Right renal pelvis (tissue), 4 donors: Measurements from ENCODE around the gene ST6GALNAC2. TPM values are rescaled to one million over a fixed set of nuclear protein-coding genes. Genes with fewer than 3 reads are reported as not detected.
A peak's percentile ranks its signal among the peaks of the same experiment; 100 is the strongest.

Experiments
- DNase-seq, 4 donors: peaks; one replicate each; pipeline ENCODE4 v3.0.0-alpha.2; 2013; ENCODE audit warnings: low read depth in 4 of 4, low spot score in 3 of 4, missing footprints in 1 of 4
- polyA plus RNA-seq, 4 donors: library from polyadenylated mRNA; unstranded; fragments of 120-200 nt; gene quantifications; one replicate each; pipeline ENCODE4 v1.2.1, GENCODE V29; 2013; ENCODE audit not compliant: insufficient read length in 4 of 4

ST6GALNAC2 gene
- polyA plus RNA-seq, 4 donors: 11.4 to 14.8 (median 12.3) TPM

GRCh38 chr17:76558198-76559095 is 27.2 kb downstream of the ST6GALNAC2 start:
- DNase-seq: no peak

DNA sequence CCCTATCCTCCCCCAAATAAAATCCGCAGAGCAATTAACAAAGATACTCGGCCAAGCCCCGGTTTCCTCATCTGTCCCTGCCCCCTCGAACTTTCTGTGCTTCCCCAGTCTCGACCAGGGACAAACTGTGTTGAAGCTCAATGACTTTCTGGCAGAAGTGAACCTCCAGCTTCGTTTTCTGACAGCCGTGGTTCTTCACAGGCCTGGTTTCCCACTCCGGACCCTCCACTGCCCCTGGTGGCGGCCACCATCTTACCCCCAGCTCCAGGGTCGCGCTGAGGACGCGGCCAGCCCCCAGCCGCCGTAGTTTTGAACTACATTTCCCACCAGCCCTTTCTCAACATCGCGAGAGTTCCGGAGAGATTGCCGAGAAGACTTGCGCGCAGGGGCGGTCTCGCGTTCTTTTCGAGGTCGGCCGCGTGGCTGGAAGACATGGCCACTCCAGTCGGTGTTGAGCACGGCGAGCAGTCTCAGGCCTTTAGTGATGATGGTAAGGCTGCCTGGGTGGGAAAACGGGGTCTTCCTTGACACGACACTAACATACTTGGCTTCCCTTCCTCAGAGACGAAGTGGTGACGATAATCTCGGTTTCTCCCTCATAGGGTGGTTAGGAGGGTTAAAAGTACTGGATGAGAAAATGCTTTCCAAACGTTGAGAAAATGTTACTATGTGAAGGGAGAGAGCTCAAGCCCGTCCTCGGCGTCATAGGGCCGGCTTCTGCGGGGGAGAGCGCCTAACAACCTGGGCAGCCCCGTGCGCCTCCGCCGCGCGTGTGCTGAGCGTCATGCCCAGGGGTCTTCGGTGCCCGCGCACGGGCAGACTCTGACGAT is 28.1 kb downstream of the ST6GALNAC2 start:
- peak; percentile 94 to 95 (median 95) for DNase-seq

DNA sequence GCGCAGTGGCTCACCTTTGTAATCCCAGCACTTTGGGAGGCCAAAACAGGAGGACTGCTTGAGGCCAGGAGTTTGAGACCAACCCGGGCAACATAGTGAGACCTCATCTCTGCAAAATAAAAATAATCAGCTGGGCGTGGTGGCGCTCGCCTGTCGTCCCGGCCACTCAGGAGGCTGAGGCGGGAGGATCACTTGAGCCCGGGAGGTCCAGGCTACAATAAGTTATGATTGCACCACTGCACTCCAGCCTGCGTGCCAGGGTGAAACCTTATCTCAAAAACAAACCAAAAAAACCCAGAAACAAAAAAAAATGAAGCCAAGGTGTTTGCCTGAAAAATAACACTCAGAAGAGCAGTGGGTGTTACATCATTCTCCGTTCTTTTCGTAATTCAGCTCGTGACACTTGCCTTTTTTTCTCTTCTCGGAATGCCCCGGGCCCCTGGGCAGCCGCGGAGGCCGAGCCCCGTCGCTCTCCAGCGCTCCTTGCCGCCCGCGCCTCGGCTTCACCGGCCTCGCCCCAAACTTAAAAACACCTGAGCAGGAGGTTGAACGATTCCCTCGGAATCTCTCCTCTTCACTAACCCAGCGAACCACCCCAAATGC is 28.8 kb downstream of the ST6GALNAC2 start:
- no peak for DNase-seq

DNA sequence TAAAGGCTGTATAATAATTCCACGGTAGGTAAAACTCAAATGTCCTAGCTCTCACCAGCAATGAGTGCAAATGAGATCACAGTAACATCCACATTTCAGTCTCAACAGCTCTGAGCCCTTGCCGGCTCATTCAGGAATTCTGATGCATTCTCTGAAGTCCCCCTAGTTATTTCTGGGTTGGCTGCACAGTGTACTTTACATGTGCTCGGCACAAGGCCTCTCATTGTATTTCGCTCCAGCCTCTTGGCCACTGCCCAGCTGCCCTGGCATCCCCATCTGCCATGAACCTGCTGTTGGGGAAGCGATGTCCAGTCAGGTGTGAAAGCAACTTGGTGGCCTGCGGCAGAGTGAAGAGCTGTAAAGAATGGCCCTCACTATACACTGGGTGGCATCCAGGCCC is 31.5 kb downstream of the ST6GALNAC2 start:
- no peak for DNase-seq

GRCh38 chr17:76553178-76553908 is 32.3 kb downstream of the ST6GALNAC2 start:
- DNase-seq: no peak

GRCh38 chr17:76551685-76552084 is 34.0 kb downstream of the ST6GALNAC2 start:
- DNase-seq: no peak

- no peak for DNase-seq
These were observed 34.7 kb downstream of the ST6GALNAC2 start for GRCh38 chr17:76550712-76551615.

GRCh38 chr17:76549539-76549938 is 36.1 kb downstream of the ST6GALNAC2 start:
- DNase-seq: no peak

GRCh38 chr17:76549215-76549518 is 36.5 kb downstream of the ST6GALNAC2 start:
- no peak for DNase-seq

DNA sequence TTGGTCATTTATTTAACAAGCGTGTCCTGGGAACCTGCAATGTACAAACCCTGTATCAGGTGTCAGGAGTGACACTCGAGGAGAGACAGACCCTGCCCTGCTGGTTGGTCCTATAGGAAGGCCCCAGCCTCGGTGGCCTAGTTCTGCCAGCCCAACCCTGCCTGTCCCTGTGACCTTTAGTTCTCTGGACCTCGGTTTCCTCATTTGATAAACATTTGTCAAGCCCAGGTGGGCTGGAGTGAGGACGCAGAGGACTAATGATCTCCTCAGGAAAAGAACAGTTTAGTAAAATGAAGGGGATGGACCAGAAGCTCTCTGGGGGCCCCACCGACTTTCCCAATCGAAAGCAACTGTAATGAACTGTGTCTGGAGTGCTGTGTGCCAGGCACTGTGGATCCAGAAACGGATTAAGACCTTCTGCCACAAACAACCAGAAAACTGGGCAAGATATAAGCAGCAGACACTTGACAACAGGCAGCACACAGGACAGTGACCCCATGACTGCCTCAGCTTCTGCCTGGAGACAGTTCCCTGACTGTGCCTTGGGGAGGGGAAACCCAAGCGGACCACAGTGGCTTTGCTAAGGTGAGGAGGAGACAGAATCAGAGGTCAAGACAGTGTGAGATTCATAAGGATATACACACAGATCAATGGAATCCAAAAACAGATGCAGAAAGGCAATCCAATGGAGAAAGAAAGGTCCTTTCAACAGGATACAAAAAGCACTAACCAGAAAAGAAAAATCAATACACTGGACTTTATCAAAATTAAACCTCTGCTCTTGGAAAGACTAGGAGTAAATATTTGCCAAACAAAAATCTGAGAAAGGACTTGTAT is 37.1 kb downstream of the ST6GALNAC2 start:
- no peak for DNase-seq

DNA sequence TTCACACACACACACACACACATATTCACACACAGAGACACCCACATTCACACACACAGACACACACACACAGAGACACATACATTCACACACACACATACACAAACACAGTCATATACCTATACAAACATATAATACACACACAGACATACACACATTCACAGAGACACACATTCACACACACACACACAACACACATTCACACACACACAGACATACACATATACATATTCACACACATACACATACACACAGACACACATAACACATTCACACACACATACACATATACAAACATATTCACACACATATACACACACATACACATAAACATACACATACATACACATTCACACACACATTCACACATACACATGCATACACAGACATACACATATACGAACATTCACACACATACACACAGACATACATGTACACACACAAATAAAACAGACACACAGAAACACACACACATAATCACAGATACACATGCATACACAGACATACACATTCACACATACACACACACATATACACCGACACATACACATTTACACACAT is 37.9 kb downstream of the ST6GALNAC2 start:
- no peak for DNase-seq

DNA sequence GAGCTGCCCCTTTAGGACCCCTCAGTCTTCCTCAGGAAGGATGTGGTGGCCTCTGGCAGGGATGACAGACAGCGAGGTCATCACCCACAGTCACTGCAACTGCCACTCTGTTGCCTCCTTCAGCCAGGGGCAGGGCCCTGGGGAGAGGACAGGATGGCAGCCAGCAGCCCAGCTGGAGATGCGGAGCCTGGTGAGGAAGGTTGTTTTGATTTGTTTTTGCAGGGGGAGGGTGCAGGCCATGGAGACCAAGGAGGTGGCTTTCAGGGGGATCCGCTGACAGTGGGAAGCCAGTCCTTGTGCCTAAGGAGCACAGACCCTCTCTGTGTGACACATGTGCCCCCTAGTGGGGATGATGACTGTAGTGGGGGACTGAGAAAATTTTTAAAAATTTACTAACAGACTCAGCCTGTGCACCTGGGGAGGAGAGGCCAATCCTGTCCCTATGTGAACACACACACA is 38.4 kb downstream of the ST6GALNAC2 start:
- DNase-seq: peak in 2 of 4 donors; percentile 63 to 69

GRCh38 chr17:76546556-76547182 is 39.0 kb downstream of the ST6GALNAC2 start:
- no peak for DNase-seq

- DNase-seq: no peak
These were observed 39.6 kb downstream of the ST6GALNAC2 start for GRCh38 chr17:76545918-76546555.

DNA sequence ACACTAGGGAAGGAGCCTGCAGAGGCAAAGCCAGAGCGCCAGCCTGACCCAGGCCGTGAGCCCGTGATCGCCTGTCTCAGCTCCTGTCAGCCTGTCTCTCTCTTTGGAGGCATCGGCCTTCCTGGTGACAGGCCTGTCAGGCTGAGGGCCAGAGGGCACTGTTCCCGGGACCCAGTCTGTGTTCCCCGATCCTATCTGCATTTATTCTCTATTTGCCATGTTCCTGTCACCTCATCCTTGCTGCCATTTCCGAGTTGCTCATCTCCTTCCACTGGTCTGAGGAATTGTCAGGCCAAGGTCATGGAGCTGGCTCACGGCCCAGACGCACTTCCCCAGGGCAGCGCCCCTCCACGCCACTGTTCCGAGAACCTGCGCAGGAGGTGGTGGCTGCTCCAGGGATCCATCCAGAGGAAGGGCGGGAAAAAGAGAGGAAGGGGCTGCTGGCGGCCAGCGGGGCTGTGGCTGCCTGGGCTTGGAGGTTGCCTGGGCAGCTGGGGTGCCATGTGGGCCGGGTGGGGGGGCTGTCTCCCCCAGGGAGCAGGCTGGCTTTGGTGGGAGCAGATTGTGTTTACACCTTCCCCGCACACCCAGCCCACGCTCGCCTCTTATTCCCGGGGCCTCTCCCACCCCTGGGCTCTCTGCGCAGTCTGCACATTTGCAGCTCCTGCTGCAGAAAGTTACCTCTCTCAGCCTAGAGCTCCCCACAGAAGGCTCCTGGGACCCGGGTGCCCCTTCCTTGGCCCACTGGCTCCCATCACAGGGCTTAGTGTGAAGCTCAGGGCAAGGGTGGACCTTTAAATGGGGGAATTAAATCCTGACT is 40.9 kb downstream of the ST6GALNAC2 start:
- DNase-seq: no peak

DNA sequence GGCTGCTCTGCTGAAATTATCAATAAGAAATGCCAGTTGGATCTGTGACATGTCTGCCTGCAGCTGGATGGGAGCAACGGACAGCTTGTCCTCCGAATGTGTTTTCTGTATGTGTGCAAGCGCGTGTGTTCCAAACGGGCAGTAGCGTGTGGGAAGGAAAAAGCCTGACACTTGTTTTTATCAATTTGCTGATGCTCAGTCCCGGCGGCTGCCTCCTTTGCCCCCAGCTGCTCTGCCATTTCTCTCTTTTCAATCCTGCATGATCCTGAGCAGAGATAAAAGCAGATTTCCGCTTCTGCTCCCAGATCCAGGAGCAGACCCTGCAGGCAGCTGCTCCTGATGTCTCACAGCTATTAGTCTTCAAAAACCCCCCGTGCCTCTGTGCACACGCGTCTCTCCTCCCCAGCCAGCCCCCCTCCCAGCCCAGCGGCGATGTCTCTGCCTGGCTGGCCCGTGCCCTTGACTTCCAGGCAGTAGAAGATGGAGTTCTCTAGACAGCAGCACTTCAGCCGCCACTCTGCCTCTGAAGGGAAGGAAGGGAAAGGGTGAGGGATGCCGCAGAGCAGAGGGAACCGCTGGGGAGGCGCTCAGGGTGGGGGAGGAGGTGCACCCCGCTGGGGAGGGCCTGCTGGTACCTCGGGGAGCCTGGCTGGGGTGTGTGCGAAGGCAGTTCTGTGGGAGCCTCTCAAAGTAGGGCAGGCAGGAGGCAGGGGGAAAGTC is 41.7 kb downstream of the ST6GALNAC2 start:
- no peak for DNase-seq
